ENCODE data around the gene PRSS23.

The PRSS23 gene

GRCh38 chr11:86806903-86807302 lies 6.6 kb downstream of the PRSS23 start:
- POLR2A ChIA-PET (ENCODE audit: low non-redundant PET): no interaction called here
- CTCF ChIA-PET: no interaction called here
- H3K27ac ChIP-seq: no peak overlapping the region
- DNase-seq (ENCODE audit: low spot score): no peak
- no peak for TF ChIP-seq CTCF (conservative IDR thresholded peaks at IDR 0.05; ENCODE audit: low read depth)

- DNase-seq (ENCODE audit: low spot score): no peak
- H3K27ac ChIP-seq: no peak overlapping the region
- ChIA-PET POLR2A (ENCODE audit: low non-redundant PET) (no interaction called here), CTCF (no interaction called here)
- no peak for TF ChIP-seq CTCF (conservative IDR thresholded peaks at IDR 0.05; ENCODE audit: low read depth)
These were observed 7.0 kb downstream of the PRSS23 start for GRCh38 chr11:86807360-86807759.

GRCh38 chr11:86809561-86809960 lies 9.2 kb downstream of the PRSS23 start:
- ChIA-PET POLR2A (ENCODE audit: low non-redundant PET) (no interaction called here), CTCF (interaction anchor here (0.6 to 0.9 kb wide), 4 partner anchors 69 to 354 kb away, joined by 3 to 8 read pairs (median 4); no protein-coding TSS in a partner anchor)
- TF ChIP-seq CTCF (conservative IDR thresholded peaks at IDR 0.05; ENCODE audit: low read depth): no peak
- no peak for DNase-seq (ENCODE audit: low spot score)
- H3K27ac ChIP-seq: no peak overlapping the region

- no peak for DNase-seq (ENCODE audit: low spot score)
- H3K27ac ChIP-seq: no peak overlapping the region
- ChIA-PET CTCF (interaction anchor here (0.6 to 0.9 kb wide), 2 partner anchors 105 to 355 kb away, joined by 3 to 8 read pairs; no protein-coding TSS in a partner anchor), POLR2A (ENCODE audit: low non-redundant PET) (no interaction called here)
- no peak for TF ChIP-seq CTCF (conservative IDR thresholded peaks at IDR 0.05; ENCODE audit: low read depth)
These were observed 9.9 kb downstream of the PRSS23 start for GRCh38 chr11:86810288-86810687.

- ChIA-PET CTCF (no interaction called here), POLR2A (ENCODE audit: low non-redundant PET) (no interaction called here)
- no peak overlapping the region for H3K27ac ChIP-seq
- no peak for TF ChIP-seq CTCF (conservative IDR thresholded peaks at IDR 0.05; ENCODE audit: low read depth)
- DNase-seq (ENCODE audit: low spot score): no peak
These were observed 11.4 kb downstream of the PRSS23 start for GRCh38 chr11:86811637-86812321.

GRCh38 chr11:86812322-86812670 lies 12.0 kb downstream of the PRSS23 start:
- ChIA-PET CTCF (no interaction called here), POLR2A (ENCODE audit: low non-redundant PET) (no interaction called here)
- H3K27ac ChIP-seq: no peak overlapping the region
- DNase-seq (ENCODE audit: low spot score): no peak
- no peak for TF ChIP-seq CTCF (conservative IDR thresholded peaks at IDR 0.05; ENCODE audit: low read depth)
